NCI-H1930 (cell line): ENCODE results near the gene GAK.
"Not testable (repeated sequence)": the region's sequence is repeated elsewhere in the genome, so short reads cannot be mapped to it uniquely, and the experiment has no call there.

ENCODE experiments used
- DNase-seq, 2 experiments: peaks; one replicate each; lab custom pipeline; 2025; lab: John Stamatoyannopoulos, UW

Gene GAK

DNA sequence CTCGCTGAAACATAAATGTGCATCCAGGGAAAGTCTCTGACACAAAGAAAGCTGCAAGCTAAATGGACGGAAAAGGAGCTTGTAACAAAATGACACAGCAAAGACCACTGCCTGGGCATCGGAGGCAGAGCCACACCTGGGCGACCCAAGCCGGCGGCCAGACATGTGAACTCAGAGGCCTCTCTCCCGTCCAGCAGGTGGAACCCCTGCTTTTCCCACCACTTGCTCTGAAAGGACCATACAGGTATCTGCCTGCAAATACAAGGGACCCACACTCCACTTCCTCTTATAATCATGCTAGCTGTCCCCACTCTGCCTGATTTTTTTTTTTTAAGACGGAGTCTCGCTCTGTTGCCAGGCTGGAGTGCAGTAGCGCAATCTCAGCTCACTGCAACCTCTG, 118.2 kb downstream of the GAK start:
- DNase-seq = no peak

DNA sequence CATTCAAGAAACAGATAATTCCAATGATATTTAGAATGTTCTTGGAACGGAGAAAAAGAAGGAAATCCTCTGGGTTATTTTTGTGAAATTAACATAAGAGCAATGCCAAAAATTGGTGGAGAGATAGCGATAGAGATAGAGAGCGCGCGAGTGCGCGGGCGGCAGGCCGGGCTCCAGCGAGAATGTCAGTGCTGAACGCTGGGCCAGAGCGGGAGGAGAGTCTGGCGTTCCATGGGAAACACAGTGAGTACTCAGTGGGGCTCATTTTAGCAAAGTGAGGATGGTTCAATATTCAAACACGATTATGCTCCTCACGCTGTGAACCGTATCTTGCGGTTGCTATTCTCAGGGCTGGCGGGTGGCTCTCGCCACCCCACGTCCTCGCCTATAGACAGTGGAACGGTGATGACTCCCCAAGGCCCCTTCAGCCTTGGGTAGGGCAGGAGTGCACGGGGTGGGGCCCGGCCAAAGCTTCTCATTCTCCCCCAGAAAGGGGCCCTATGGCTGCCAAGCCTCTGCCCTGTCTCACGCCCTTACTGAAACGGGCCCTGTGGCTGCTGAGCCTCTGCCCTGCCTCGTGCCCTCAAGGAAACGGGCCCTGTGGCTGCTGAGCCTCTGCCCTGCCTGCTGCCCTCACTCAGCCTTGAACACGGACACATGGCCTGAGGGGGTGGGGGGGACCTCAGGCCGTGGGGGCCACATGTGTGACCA, 123.1 kb downstream of the GAK start:
- DNase-seq = no peak

DNA sequence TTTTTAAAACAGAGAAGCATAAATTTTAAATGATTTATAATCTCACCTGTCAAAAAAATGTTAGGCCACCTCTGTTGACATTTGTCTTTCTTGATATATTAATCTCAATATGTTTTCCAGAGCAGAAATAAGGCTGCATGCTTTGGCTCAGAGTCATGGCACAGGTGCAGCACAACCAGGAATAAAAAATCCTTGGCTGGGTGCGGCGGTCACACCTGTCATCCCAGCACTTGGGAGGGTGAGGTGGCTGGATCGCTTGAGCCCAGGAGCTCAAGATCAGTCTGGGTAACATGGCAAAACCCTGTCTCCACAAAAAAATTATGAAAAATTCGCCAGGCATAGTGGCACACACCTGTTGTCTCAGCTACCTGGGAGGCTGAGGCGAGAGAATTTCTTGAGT, 124.3 kb downstream of the GAK start:
- DNase-seq = no peak

DNA sequence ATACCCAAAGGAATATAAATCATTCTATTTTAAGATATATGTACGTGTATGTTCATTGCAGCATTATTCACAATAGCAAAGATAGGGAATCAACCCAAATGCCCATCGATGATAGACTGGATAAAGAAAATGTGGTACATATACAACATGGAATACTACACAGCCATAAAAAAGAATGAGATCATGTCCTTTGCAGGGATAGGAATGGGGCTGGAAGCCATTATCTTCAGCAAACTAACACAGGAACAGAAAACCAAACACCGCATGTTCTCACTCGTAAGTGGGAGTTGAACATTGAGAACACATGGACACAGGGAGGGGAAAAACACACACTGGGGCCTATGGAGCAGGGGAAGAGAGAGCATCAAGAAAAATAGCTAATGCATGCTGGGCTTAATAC, 125.1 kb downstream of the GAK start:
- DNase-seq = not testable (repeated sequence)

DNA sequence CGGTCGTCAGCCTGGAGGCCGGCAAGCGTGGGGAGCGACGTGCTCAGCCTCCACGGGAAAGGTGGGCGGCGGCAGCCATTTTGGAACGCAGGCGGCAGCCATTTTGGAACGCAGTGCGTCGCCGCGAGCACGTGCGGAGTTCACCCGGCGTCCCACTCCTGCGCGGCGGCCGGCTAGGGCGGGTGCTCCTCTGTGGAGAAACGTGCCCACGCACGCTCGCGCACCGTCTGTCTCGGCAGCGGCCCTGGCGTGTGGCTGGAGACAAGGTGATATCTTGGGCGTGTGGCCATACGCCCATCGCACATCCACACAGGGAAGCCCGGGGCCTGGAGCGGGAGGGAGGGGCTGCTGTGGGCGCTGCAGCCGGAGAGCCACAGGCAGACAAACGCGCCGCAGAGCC, 127.3 kb downstream of the GAK start:
- DNase-seq = no peak

DNA sequence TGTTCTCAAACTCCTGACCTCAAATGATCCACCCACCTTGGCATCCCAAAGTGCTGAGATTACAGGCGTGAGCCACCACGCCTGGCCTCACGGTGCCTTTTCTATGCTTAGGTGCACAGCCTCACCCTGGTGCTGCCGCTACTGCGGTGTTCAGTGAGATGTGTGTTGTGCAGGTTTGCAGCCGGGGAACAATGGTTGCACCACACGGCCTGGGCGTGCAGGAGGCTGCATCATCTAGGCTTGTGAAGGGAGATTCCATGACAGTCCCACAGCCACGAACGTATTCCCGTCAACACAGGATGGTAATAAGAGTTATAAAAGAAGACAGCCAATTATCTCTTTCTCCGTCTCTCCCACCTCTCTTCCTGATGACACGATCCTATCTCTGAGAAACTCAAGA, 128.2 kb downstream of the GAK start:
- DNase-seq = no peak

DNA sequence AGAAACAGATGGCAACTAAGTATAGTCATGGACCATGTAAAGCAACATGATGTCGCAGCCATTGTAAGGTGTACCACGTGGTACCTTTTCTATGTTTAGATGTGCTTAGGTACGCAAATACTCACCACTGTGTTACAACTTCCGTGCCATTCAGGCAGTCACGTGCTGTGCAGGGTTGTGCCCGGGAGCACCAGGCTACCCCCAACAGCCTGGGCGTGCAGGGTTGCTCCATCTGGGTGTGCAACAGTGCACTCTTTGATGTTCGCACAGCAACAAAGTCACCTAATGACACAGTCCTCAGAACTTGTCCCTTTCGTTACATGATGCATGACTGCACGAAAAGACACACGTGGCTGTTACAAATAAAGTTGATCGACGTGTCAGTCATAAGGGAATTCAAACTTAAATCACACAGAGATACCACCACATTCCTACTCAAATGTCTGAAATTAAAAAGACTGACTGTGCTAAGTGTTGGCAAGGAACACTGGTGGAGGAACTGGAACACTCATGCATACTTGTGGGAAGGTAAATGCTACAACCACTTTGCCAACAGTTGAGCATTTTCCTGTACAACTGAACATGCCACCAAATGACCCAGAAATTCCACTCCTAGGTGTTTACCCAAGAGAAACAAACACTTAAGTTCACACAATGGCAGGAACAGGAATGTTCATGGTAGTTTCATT, 130.5 kb downstream of the GAK start:
- DNase-seq = no peak
